HCT116 (cell line): ENCODE data around the gene C12orf54. TPM values are rescaled to one million over a fixed set of nuclear protein-coding genes. Genes with fewer than 3 reads are reported as not detected.

ENCODE experiments used
- ATAC-seq: fragments of 200-7000 bp; cut with Tn5 transposase; 2 replicates; pipeline ENCODE4 v1.9.1; 2020; ENCODE audit warnings: mild to moderate bottlenecking, moderate library complexity
- BruUV-seq: library from RNA; stranded (reverse); fragments of 400-500 nt; replicated peaks from 2 replicates; lab custom pipeline; 2021; lab: Mats Ljungman, UMichigan
- CTCF ChIA-PET: fragments of 300-600 bp; sonication (Branson Sonifier 250); formaldehyde crosslinking; loops from one replicate; lab custom pipeline; 2021; ENCODE audit warnings: antibody characterized with exemption; lab: Charles Lee
- POLR2A ChIA-PET: fragments of 300-600, 350-600 bp; sonication (Branson Sonifier 250); formaldehyde crosslinking; loops from one replicate; lab custom pipeline; 2021; ENCODE audit warnings: antibody characterized with exemption; lab: Charles Lee
- RAD21 ChIA-PET, 2 experiments: fragments of 300-600 bp; sonication (Branson Sonifier 250); formaldehyde crosslinking; loops; one replicate each; lab custom pipeline; 2023; ENCODE audit warnings: low total read pairs in 2 of 2; ENCODE audit not compliant: uncharacterized antibody in 2 of 2, unreplicated experiment in 2 of 2, low non-redundant PET in 1 of 2; lab: Charles Lee
- DNase-seq: peaks from one replicate; pipeline ENCODE4 v3.0.0-alpha.2; 2010; ENCODE audit warnings: low read depth, low spot score
- H2AFZ ChIP-seq: fragments of 200-600 bp; shearing (Covaris generic), sonication (generic); 2 replicates; pipeline ENCODE4 v1.6.1; 2017; ENCODE audit warnings: low read depth, mixed run types, mixed read lengths, antibody characterized with exemption, low read length; ENCODE audit not compliant: poor library complexity, severe bottlenecking
- H3K27ac ChIP-seq: 2 replicates; pipeline ENCODE4 v1.5.1; 2012; ENCODE audit warnings: low read depth, low read length
- H3K27me3 ChIP-seq: fragments of 200-600 bp; sonication (generic); 2 replicates; pipeline ENCODE4 v1.6.1; 2016; ENCODE audit warnings: mixed run types, low read length, mixed read lengths; ENCODE audit not compliant: insufficient read depth
- H3K36me3 ChIP-seq, 2 experiments: fragments of 200-500 bp in 1 of 2; fragments of 200-600 bp in 1 of 2; sonication (Bioruptor generic) in 1 of 2; sonication (generic) in 1 of 2; 2 replicates each; pipeline versions ENCODE4 v1.5.1 to v1.6.1; 2014 to 2016; ENCODE audit warnings: low read length in 2 of 2, inconsistent platforms in 1 of 2, mixed read lengths in 1 of 2, mixed run types in 1 of 2; ENCODE audit not compliant: insufficient read depth in 2 of 2, control insufficient read depth in 1 of 2
- H3K4me1 ChIP-seq, 2 experiments: fragments of 200-600 bp in 1 of 2; sonication (generic) in 1 of 2; 2 replicates each; pipeline versions ENCODE4 v1.5.1 to v1.6.1; 2012 to 2017; ENCODE audit warnings: low read length in 2 of 2, inconsistent platforms in 1 of 2, mild to moderate bottlenecking in 1 of 2, mixed read lengths in 1 of 2, mixed run types in 1 of 2, moderate library complexity in 1 of 2; ENCODE audit not compliant: insufficient read depth in 2 of 2, control insufficient read depth in 1 of 2
- H3K4me2 ChIP-seq: fragments of 200-600 bp; sonication (generic); 2 replicates; pipeline ENCODE4 v1.6.1; 2017; ENCODE audit warnings: mixed run types, low read length, mixed read lengths
- H3K4me3 ChIP-seq, 2 experiments: fragments of 200-600 bp in 1 of 2; sonication (generic) in 1 of 2; replicated peaks in 1 of 2; 2 replicates each; pipeline ENCODE4 v1.5.1; 2011 to 2016; ENCODE audit warnings: low read length in 2 of 2, control low read depth in 1 of 2, low read depth in 1 of 2, mild to moderate bottlenecking in 1 of 2, mixed read lengths in 1 of 2, mixed run types in 1 of 2
- H3K79me2 ChIP-seq: fragments of 200-600 bp; sonication (generic); 2 replicates; pipeline ENCODE4 v1.6.1; 2017; ENCODE audit warnings: mild to moderate bottlenecking, mixed run types, low read length, moderate library complexity, mixed read lengths; ENCODE audit not compliant: insufficient read depth
- H3K9ac ChIP-seq: fragments of 200-600 bp; sonication (generic); 2 replicates; pipeline ENCODE4 v1.6.1; 2016; ENCODE audit warnings: low read length, mixed read lengths
- H3K9me2 ChIP-seq: fragments of 200-600 bp; sonication (generic), shearing (Covaris generic); 2 replicates; pipeline ENCODE4 v1.6.1; 2017; ENCODE audit warnings: mixed run types, mild to moderate bottlenecking, moderate library complexity; ENCODE audit not compliant: insufficient read depth
- H3K9me3 ChIP-seq, 2 experiments: fragments of 200-500 bp in 1 of 2; fragments of 200-600 bp in 1 of 2; sonication (Bioruptor generic) in 1 of 2; sonication (generic) in 1 of 2; 2 replicates each; pipeline ENCODE4 v1.6.1; 2014 to 2017; ENCODE audit warnings: low read length in 2 of 2, mixed read lengths in 2 of 2, inconsistent platforms in 1 of 2, low read depth in 1 of 2, mild to moderate bottlenecking in 1 of 2, mixed run types in 1 of 2, moderate library complexity in 1 of 2; ENCODE audit not compliant: control insufficient read depth in 1 of 2, insufficient read depth in 1 of 2
- H4K20me1 ChIP-seq: fragments of 200-600 bp; sonication (generic), shearing (Covaris generic); 2 replicates; pipeline ENCODE4 v1.6.1; 2017; ENCODE audit warnings: mixed run types, mild to moderate bottlenecking, moderate library complexity; ENCODE audit not compliant: insufficient read depth
- CBX3 ChIP-seq: IDR thresholded peaks from 2 replicates; pipeline ENCODE4 v1.6.1; 2012; ENCODE audit warnings: low read depth
- CEBPB ChIP-seq: IDR thresholded peaks from 2 replicates; pipeline ENCODE4 v1.6.1; 2012; ENCODE audit warnings: low read depth
- CTCF ChIP-seq, 3 experiments: fragments of 200-600 bp in 1 of 3; sonication (generic) in 1 of 3; IDR thresholded peaks in 2 of 3; conservative IDR thresholded peaks in 1 of 3; 2 replicates each; pipeline ENCODE4 v1.5.1; 2012 to 2017; ENCODE audit warnings: low read depth in 2 of 3, low read length in 2 of 3, antibody characterized with exemption in 1 of 3, borderline replicate concordance in 1 of 3, control low read depth in 1 of 3, mild to moderate bottlenecking in 1 of 3, mixed read lengths in 1 of 3, mixed run types in 1 of 3, moderate library complexity in 1 of 3; ENCODE audit not compliant: insufficient read depth in 1 of 3
- EGR1 ChIP-seq: IDR thresholded peaks from 2 replicates; pipeline ENCODE4 v1.6.1; 2012; ENCODE audit warnings: low read depth
- ELF1 ChIP-seq: IDR thresholded peaks from 2 replicates; pipeline ENCODE4 v1.6.1; 2012; ENCODE audit warnings: low read depth, borderline replicate concordance
- EZH2 ChIP-seq: fragments of 200-600 bp; sonication (generic); IDR thresholded peaks from 2 replicates; pipeline ENCODE4 v1.6.1; 2017; ENCODE audit warnings: antibody characterized with exemption, mixed run types
- EZH2phosphoT487 ChIP-seq: fragments of 200-600 bp; IDR thresholded peaks from 2 replicates; pipeline ENCODE4 v1.6.1; 2018; ENCODE audit warnings: antibody characterized with exemption, borderline replicate concordance
- FOSL1 ChIP-seq: IDR thresholded peaks from 2 replicates; pipeline ENCODE4 v1.6.1; 2012; ENCODE audit warnings: low read depth
- JUND ChIP-seq: IDR thresholded peaks from 2 replicates; pipeline ENCODE4 v1.6.1; 2012
- MAX ChIP-seq: IDR thresholded peaks from 2 replicates; pipeline ENCODE4 v1.6.1; 2012
- POLR2A ChIP-seq: IDR thresholded peaks from 2 replicates; pipeline ENCODE4 v1.7.0; 2011; ENCODE audit warnings: borderline replicate concordance; ENCODE audit not compliant: insufficient read depth, insufficient read length; ENCODE audit errors: extremely low read depth
- POLR2AphosphoS5 ChIP-seq: IDR thresholded peaks from 2 replicates; pipeline ENCODE4 v1.6.1; 2011; ENCODE audit warnings: mild to moderate bottlenecking, low read depth, low read length, moderate library complexity
- RAD21 ChIP-seq: IDR thresholded peaks from 2 replicates; pipeline ENCODE4 v1.6.1; 2012; ENCODE audit warnings: low read depth, mild to moderate bottlenecking
- SP1 ChIP-seq: IDR thresholded peaks from 2 replicates; pipeline ENCODE4 v1.6.1; 2012; ENCODE audit warnings: low read depth
- SRF ChIP-seq: IDR thresholded peaks from 2 replicates; pipeline ENCODE4 v1.6.1; 2012; ENCODE audit warnings: low read depth
- TCF7L2 ChIP-seq: IDR thresholded peaks from 2 replicates; pipeline ENCODE4 v1.7.0; 2011; ENCODE audit warnings: borderline replicate concordance, inconsistent platforms; ENCODE audit not compliant: insufficient read depth, insufficient read length; ENCODE audit errors: extremely low read depth
- YY1 ChIP-seq: IDR thresholded peaks from 2 replicates; pipeline ENCODE4 v1.6.1; 2011; ENCODE audit warnings: low read length, low read depth, moderate library complexity, mild to moderate bottlenecking; ENCODE audit not compliant: insufficient replicate concordance; ENCODE audit errors: extremely low read depth
- ZBTB33 ChIP-seq: IDR thresholded peaks from 2 replicates; pipeline ENCODE4 v1.6.1; 2011; ENCODE audit warnings: mild to moderate bottlenecking, low read length, moderate library complexity; ENCODE audit not compliant: insufficient replicate concordance; ENCODE audit errors: extremely low read depth
- ZFX ChIP-seq: fragments of 450-650 bp; IDR thresholded peaks from 2 replicates; pipeline ENCODE4 v1.6.1; 2017
- ZNF274 ChIP-seq: fragments of 200-500 bp; sonication (Bioruptor generic); IDR thresholded peaks from 2 replicates; pipeline ENCODE4 v1.6.1; 2014; ENCODE audit warnings: mild to moderate bottlenecking, low read depth, low read length, inconsistent platforms
- intact Hi-C: fragments of 100-400 bp; cut with micrococcal nuclease; formaldehyde crosslinking; loops from 2 replicates; pipeline ENCODE4 v1.10.0; 2022
- total RNA-seq: library from RNA; stranded (reverse); gene quantifications from one replicate; pipeline ENCODE4 v1.2.1, GENCODE V29; 2021; ENCODE audit not compliant: unreplicated experiment

Gene C12orf54
- total RNA-seq, 1 experiment from 2014 or later = not detected

- Histone ChIP-seq H3K4me2 (no peak overlapping the region), H3K9me2 (no peaks in the 10 kb centered on the region), H4K20me1 (no peaks in the 10 kb centered on the region), H3K36me3 (no peaks in the 10 kb centered on the region), H3K27me3 (no peaks in the 10 kb centered on the region), H3K27ac (no peak overlapping the region), H3K9ac (no peak overlapping the region)
- intact Hi-C loops = no loop called here
- no TSS peak for BruUV-seq
- no peak for DNase-seq
- TF ChIP-seq SRF (no peak), ZFX (no peak), YY1 (no peak), FOSL1 (no peak), CEBPB (no peak), POLR2AphosphoS5 (no peak), EZH2phosphoT487 (no peak), EZH2 (no peak), SP1 (no peak), ELF1 (no peak), ZNF274 (no peak), EGR1 (no peak), POLR2A (no peak), JUND (no peak)
- TF ChIP-seq, all 23 proteins: peak for 0
- no peak for ATAC-seq
- ChIA-PET POLR2A (no interaction called here), RAD21 (no interaction called here), CTCF (no interaction called here)
- H3K4me1 ChIP-seq = no peaks in the 10 kb centered on the region
- no peak overlapping the region for H3K4me3 ChIP-seq
- no peaks in the 10 kb centered on the region for H3K79me2 ChIP-seq
- H3K9me3 ChIP-seq = no peaks in the 10 kb centered on the region
- H2AFZ ChIP-seq = no peak overlapping the region
Observed at GRCh38 chr12:48512855-48513254, 30.6 kb downstream of the C12orf54 start.

- DNase-seq (no peak), ATAC-seq (no peak)
- Histone ChIP-seq H3K27ac (no peak overlapping the region), H3K9me3 (no peaks in the 10 kb centered on the region), H4K20me1 (no peaks in the 10 kb centered on the region), H2AFZ (no peak overlapping the region), H3K4me2 (no peak overlapping the region), H3K27me3 (no peaks in the 10 kb centered on the region), H3K9me2 (no peaks in the 10 kb centered on the region), H3K4me3 (no peak overlapping the region), H3K36me3 (no peaks in the 10 kb centered on the region), H3K4me1 (no peaks in the 10 kb centered on the region), H3K79me2 (no peaks in the 10 kb centered on the region), H3K9ac (no peak overlapping the region)
- intact Hi-C loops = no loop called here
- BruUV-seq = no TSS peak
- RAD21 ChIA-PET = no interaction called here
- POLR2A ChIA-PET = no interaction called here
- CTCF ChIA-PET = no interaction called here
- no peak for TF ChIP-seq CBX3
- TF ChIP-seq CTCF (IDR thresholded peaks at IDR 0.05 in 2 of 3, conservative IDR thresholded peaks at IDR 0.05 in 1 of 3; ENCODE audit: borderline replicate concordance in 1 of 3, insufficient read depth in 1 of 3, low read depth in 2 of 3, low read length in 2 of 3) = no peak
- TF ChIP-seq ZNF274 = no peak
- TF ChIP-seq FOSL1 = no peak
- TF ChIP-seq ZBTB33 = no peak
- TF ChIP-seq RAD21 = no peak
- no peak for TF ChIP-seq ELF1
- TF ChIP-seq MAX = no peak
- TF ChIP-seq YY1 = no peak
- TF ChIP-seq TCF7L2 = no peak
Observed at GRCh38 chr12:48514728-48515127, 32.4 kb downstream of the C12orf54 start.
